HUDEP-2 (cell line): ENCODE data around the gene DNASE2.
"Not testable (repeated sequence)": the region's sequence is repeated elsewhere in the genome, so short reads cannot be mapped to it uniquely, and the experiment has no call there.

ENCODE experiments used
- DNase-seq, 76 experiments: peaks; one replicate each; lab custom pipeline; 2025; ENCODE audit not compliant: unreplicated experiment in 76 of 76; lab: John Stamatoyannopoulos, UW

The DNASE2 gene

GRCh38 chr19:12865746-12866415 lies 15.4 kb downstream of the DNASE2 start:
- no peak for DNase-seq

- DNase-seq: peak in 23 of 76 experiments; percentile 17 to 61 (median 26)
Measured at GRCh38 chr19:12864721-12865715, 16.2 kb downstream of the DNASE2 start.

GRCh38 chr19:12864143-12864542 lies 17.1 kb downstream of the DNASE2 start:
- DNase-seq: no peak

- no peak for DNase-seq
Measured at GRCh38 chr19:12859546-12859945, 21.7 kb downstream of the DNASE2 start.

GRCh38 chr19:12858041-12858928 lies 23.0 kb downstream of the DNASE2 start:
- DNase-seq: no peak

GRCh38 chr19:12856653-12857052 lies 24.6 kb downstream of the DNASE2 start:
- DNase-seq: peak in 3 of 76 experiments; percentile 28 to 40 (median 32)

GRCh38 chr19:12847159-12848139 lies 33.8 kb downstream of the DNASE2 start:
- peak in 70 of 76 experiments; percentile 37 to 93 (median 78) for DNase-seq

- not testable (repeated sequence) for DNase-seq
Measured at GRCh38 chr19:12846613-12847012, 34.6 kb downstream of the DNASE2 start.

- peak in 5 of 76 experiments; percentile 23 to 36 (median 32) for DNase-seq
Measured at GRCh38 chr19:12843999-12844732, 37.1 kb downstream of the DNASE2 start.

- DNase-seq: no peak
Measured at GRCh38 chr19:12843328-12843727, 37.9 kb downstream of the DNASE2 start.

- DNase-seq: no peak
Measured at GRCh38 chr19:12842511-12842910, 38.7 kb downstream of the DNASE2 start.

- DNase-seq: peak in 33 of 76 experiments; percentile 20 to 64 (median 48)
Measured at GRCh38 chr19:12841094-12841493, 40.2 kb downstream of the DNASE2 start.

- peak in 74 of 76 experiments; percentile 49 to 99 (median 92) for DNase-seq
Measured at GRCh38 chr19:12840091-12841079, 40.9 kb downstream of the DNASE2 start.

GRCh38 chr19:12838886-12839756 lies 42.1 kb downstream of the DNASE2 start:
- DNase-seq: peak in 4 of 76 experiments; percentile 12 to 34 (median 12)

GRCh38 chr19:12838182-12838885 lies 42.9 kb downstream of the DNASE2 start, which contains the start of gene MAST1:
TSS of gene MAST1 (plus strand) at chr19:12838515. CDS start at chr19:12838573, 58 bp downstream.
- DNase-seq: peak in 49 of 76 experiments; percentile 20 to 74 (median 54)

- DNase-seq: no peak
Measured at GRCh38 chr19:12837225-12837624, 44.0 kb downstream of the DNASE2 start.
